SKM-1 (cell line): Measurements from ENCODE around the gene RPS19.

Experiments
- DNase-seq: peaks from one replicate; lab custom pipeline; 2025; ENCODE audit not compliant: unreplicated experiment; lab: John Stamatoyannopoulos, UW

Gene RPS19

DNA sequence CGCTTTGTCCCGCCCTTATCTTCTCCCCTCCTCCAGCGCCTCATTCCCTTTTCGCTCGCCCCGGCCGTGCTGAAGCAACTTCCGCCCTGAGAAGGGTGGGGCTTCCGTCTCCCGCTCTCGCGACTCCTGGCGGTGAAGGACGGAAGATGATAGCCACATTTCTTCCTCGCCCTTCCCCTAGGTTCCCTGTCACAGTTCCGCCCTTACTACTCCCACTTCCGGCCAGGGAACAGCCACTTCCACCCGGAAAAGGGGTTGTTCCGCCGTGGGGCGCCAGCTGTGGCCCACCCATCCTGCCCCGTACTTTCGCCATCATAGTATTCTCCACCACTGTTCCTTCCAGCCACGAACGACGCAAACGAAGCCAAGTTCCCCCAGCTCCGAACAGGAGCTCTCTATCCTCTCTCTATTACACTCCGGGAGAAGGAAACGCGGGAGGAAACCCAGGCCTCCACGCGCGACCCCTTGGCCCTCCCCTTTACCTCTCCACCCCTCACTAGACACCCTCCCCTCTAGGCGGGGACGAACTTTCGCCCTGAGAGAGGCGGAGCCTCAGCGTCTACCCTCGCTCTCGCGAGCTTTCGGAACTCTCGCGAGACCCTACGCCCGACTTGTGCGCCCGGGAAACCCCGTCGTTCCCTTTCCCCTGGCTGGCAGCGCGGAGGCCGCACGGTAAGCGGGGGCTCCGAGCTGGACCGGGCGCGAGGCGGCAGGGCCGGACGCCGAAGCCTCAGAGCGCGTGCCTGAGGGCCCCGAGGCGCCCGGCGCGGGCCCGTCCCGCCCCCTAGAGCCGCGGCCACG is at the start of gene RPS19:
TSS of gene RPS19 (plus strand) at position 638 of the 801 bp plus-strand sequence. CDS start 520 bp downstream, outside the sequence.
- DNase-seq = peak; percentile 79

DNA sequence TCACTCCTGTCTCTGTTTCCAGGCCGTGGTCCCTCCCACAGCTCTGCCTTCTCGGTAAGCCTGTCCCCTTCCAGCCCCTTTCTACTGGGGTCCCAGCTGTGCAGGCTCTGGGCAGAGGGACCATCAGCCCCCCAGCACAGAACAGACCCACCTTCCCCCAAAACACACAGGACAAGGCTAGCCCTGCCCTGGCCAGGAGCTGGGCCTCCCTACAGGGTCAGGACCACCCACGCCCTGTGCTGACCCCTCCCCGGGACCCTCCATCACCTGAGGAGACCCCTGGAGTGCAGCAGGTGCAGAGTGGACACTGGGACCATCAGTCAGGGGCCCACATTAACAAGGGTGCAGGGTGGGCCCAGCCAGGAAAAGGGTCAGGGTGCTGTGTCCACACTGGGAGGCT is 49.8 kb upstream of the RPS19 start:
- DNase-seq = no peak

DNA sequence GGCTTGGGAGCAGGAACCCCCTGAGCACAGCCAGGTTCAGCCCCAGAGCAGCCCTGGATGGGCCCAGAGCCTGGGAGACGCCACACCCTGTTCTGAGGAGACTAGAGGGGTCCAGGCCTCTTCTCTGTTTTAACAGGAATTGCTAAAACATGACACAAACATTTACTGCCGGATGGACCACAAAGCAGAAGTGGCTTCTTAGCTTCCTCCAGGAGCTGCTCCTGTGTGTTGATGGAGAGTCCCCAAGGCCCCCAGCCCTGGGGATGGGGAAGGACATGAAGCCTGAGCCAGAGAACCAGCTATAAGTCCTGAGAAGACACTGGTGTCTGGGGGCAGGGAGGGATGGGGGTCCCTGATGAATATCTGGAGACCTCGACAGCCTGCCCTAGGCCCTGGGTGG is 49.0 kb upstream of the RPS19 start:
- peak; percentile 31 for DNase-seq

DNA sequence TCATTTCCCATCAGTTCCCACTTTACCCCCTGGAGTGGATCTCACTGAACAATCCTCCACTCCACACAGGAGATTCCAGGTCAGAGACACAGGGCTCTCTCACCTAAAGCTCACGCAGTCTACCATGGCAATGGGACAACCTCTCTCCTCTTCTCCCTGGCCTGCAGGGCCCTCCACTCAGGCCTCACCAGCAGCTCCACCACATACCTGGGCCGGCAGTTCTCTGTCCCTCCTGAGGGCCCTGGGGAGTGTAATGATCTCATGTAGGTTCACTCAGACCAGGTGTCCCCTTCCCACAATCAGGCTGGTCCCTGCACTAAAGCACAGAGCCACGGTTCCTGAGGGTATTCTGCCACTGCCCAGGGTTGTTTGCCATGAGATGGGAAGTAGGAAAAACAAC is 48.1 kb upstream of the RPS19 start:
- DNase-seq = no peak

DNA sequence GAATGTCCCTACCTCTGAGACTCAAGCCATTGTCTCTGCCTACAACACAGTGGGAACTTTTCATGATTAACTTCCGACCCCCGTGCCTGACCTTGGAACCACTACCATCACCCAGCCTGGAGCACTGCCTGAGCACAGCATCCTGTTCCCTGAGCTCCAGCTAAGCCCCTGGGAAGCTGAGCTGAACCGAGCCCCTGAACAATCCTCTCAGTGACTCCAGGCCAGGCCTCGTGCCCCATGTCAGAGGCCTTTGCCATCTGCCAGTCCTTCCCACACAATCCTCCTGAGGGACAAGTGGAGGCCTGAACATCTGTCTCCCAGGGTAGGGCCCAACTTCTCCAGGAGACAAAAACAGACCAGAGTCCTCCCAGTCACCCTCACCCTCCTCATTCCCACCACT is 46.1 kb upstream of the RPS19 start:
- DNase-seq = no peak

DNA sequence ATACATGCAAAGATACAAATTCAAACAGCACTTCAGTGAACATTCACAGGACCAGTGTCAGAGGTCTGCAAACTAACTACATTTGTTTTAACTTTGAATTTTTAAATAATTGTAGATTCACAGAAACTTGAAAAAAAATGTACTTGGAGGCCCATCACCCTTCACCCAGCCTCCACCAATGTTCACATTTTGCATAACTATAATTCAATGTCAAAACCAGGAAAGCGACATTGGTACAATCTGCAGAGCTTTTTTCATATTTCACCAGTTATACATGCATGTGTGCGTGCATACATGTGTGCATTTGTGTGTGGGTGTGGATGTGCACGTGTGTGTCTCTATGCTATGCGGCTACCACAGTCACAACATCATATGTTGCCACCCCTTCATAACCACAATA is 44.8 kb upstream of the RPS19 start:
- DNase-seq = no peak

DNA sequence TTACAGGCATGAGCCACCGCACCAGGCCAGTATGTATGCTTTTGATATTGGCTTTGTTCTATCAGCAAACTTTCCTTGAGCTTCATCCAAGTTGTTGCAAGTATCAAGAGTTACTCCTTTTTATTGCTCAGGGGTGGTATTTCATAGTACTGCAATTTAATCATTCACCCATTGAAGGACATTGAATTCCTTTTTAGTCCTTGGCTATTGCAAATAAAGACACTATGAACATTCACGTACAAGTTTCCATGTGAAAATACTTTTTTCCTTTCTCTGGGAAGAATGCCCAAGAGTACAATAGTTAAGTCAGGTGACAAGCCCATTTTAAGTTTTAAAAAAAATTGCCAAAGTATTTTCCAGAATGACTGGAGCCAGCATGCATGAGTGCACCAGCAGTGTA is 43.3 kb upstream of the RPS19 start:
- no peak for DNase-seq

DNA sequence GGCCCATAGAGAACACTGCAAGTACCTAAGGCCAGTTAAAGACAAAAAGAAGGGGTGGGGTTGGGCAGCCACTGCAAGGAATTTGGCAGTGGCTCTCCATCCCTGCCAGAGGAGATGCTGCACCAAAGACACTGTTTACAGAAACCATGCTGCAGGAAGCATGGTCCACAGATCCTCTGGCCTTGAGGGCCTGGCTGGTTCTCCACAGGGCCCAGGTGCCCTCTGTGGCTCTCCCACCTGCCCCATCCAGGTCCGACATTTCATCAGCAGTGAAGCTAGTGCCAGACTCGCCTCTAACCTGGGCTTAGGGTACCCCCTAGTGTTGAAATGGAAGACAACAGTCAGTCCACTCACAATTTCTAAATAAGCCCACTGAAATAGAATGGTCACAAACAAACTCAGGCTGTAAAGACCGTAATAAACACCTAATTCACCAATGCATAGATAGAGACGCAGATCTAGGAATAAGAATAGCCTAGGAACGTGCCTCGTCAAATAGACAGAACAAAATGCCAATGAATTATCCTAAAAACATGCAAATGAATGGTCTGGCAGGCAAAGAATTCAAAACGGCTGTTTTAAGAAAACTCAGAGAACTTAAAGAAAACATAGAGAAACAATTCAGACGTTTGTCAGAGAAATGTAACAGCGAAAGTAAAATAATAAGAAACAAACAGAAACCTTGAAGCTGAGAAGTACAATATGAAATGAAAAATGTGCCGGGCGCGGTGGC is 38.9 kb upstream of the RPS19 start:
- no peak for DNase-seq

DNA sequence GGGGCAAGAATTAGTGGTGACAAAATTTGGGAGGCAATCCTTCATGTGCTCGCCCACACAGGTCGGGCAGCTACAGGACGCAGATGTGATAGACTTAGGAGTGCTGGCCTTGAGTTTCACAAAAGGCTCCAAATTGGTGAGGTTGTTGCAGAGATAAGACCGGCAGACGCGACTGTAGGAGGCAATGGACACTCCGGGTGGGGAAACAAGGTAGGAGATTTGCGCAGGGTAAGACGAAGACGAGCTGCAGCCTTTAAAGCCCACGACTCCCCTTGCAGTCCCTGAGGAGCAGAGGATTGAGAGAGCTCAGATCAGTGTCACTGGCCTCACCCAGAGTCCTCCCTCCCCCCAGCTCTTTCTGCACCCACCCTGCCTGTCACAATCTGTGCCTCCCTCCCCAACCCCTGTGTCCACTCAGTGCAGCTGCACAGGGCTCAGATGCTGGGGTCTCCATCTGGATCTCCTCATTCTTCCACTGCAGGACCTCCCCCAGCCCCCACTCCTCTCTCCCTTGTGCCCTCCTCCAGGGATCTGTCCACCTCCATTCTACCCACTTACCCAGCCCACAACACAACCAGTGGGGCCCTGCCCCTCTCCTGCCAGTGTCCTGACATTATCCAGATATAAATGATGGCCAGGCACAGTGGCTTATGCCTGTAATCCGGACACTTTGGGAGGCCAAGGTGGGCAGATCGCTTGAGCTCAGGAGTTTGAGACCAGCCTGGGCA is 21.9 kb upstream of the RPS19 start:
- DNase-seq = no peak

DNA sequence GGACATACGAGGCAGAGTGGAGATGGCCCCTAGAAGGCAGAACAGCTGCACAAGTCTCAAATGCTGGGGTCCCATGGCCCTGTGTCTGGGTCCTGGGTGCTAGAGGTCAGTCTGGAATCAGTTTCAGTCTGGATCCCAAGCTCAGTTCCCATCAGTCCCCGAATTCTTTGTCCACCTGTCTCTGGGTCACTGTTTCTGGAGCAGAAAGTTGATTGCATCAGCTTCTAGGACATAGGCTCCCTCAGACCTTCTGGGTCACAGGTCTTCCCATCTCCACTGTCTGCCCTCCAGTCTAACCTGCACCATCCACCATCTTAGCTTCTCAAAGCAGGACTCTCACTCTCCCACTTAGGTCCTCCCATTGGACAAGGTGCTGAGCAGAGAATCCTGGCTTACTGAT is 20.8 kb upstream of the RPS19 start:
- DNase-seq = no peak

DNA sequence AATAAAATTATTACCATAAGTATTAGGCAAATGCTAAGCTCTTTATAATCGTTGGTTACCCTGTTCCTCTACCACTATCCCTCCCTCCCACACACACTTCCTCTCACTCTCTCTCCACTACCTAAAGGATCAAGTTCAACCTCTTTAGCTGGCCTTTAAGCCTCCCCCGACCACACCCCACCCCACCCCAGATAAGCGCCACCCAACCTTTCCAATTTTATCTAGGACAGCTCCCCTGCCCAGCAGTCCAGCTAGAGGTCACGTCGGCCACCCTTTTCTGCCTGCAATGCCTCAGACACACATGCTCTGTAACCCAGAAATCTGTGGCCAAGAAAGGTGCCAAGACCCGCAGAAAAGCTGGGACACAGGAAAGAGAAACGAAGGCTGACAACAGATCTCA is 16.7 kb upstream of the RPS19 start:
- no peak for DNase-seq

DNA sequence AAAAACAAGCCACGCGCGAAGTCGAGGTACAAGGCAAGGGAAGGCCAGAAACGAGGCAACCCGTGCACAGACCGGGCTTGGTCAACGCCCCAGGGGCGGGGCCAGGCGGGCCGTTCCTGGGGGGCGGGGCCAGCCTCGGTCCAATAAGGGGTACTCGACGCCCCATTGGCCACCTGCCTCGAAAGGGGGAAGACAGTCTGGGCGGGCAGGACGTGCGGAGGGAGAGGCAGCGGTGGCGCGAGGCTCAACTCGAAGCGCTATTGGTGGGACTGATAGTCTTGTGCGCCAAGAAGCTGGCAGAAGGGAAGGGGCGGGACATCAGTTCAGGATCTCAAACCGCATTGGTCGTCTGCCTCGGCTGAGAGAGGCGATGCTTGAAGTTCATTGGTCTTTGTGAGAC is 15.5 kb upstream of the RPS19 start, which contains the start of gene LYPD4:
TSS of gene LYPD4 (minus strand) at position 83 of the 400 bp plus-strand sequence. CDS start 5,398 bp downstream, outside the sequence.
- no peak for DNase-seq

DNA sequence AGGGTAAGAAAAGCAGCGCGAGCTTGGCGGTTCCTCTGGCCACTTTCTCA is 15.2 kb upstream of the RPS19 start, which contains the start of gene DMRTC2:
TSS of gene DMRTC2 (plus strand) at position 42 of the 50 bp plus-strand sequence. CDS start 2,387 bp downstream, outside the sequence.
- DNase-seq = no peak

DNA sequence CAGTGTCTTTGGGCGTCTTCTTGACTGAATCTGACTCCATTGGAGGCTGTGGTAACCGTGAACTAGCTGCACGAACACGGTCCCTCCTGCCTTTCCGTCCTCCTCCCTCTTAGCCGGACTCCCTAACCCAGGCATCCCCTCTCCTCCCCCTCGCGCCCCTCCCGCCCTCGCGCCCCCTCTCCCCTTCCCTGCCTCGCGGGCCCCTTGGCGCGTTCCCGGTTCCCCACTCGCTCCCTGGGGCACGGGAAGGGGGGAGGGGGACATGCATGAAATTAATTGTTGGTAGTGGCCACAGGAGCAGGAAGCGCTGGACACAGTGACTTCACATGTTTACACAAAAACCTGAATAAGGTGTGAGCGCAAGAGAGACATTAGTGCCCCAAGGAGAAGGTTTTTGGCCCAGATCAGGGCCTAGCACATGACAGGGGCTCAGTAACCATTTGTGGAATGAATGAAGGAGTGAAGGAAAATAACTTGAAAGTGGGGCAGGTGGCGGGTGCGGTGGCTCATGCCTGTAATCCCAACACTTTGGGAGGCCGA is 14.9 kb upstream of the RPS19 start:
- no peak for DNase-seq

DNA sequence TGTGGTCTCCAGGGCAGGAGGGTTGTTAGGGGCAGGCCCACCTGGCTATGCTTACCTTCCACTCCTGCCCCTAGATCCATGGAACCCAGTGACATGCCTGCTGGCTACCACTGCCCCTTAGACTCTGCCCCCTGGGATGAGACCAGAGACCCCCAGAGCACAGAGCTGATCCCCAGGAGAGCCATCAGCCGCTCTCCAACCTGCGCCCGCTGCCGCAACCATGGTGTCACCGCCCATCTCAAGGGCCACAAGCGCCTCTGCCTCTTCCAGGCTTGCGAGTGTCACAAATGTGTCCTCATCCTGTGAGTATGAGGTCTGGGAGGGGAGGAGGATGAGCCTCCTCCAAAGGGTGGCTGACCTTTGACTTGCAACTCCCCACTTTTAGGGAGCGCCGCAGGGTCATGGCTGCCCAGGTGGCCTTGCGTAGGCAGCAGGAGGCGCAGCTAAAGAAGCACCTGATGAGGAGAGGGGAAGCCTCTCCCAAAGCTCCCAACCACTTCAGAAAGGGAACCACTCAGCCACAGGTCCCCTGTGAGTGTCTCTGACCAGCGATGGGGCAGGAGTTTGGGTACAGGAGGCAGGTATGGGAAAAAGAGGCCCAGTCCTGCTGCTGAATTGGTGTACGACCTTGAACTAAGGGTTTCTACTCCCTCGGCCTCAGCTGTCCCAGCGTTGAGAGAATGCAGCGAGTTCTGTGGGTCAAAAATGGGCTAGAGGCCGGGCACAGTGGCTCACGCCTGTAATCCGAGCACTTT is 12.5 kb upstream of the RPS19 start:
- DNase-seq = no peak

DNA sequence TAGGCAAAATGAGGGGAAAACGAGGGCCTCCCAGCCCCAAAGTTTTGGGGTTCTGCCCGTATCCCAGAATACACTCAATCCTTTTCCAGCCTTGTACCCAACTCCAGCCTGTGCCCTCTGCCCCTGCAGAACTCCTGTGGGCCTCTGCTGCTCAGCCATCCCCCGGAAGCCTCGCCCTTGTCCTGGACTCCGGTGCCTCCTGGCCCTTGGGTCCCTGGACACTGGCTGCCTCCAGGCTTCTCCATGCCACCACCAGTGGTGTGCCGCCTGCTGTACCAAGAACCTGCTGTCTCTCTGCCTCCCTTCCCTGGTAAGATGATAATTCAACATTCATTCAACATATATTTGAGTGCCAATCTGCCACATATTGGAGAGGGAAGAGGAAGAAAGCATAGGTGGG is 11.4 kb upstream of the RPS19 start:
- no peak for DNase-seq

DNA sequence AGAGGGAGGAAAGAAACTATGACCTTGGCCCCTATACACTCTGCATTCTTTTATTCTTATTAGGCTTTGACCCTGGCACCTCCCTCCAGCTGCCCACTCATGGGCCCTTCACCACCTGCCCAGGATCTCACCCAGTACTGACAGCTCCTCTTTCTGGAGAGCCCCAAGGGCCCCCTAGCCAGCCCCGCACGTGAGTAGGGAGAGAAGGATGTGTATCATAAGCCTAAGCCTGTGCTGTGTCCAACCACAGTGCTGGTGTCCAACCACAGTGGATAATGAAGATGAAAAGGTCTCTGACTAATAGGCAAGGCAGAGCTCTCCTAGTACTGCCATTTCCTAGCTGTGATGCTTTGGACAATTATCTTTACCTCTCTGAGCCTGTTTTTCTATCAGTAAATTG is 11.0 kb upstream of the RPS19 start:
- no peak for DNase-seq

DNA sequence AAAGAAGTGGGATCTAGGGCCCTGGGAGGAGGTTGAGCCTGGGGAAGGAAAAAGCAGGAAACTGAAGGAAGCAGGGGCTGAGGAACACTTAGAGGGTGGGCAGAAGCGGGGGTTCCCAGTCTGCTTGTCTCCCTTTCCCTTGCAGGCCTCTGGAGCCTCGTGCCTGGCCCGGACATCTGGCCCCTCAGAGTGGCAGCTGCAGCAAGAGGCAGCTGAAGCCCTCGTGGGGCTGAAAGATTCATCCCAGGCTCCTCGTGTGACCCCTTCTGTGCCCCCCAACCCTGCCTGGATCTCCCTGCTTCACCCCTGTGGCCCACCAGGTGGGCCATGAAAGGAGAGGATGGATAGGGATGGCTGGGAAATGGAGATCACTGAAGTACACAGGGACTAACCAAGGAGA is 9.7 kb upstream of the RPS19 start:
- DNase-seq = no peak

DNA sequence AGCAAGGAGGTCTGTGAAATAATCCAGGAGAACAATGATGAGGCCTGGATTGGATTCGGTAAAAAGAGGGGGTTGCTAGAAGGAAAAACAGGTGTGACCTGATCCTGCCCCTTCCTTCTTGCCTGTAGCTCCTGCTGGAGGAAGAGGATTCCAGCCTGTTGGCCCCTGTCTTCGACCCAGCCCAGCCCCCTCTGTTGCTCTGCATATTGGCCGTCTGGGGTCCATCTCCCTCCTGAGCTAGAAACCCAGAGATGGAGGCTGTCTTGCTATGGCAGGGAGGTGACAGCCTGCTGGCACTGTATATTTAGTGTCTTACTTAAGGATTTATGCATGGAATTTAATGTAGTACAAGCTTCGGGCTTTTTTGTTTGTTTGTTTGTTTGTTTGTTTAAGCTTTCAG is 8.6 kb upstream of the RPS19 start:
- no peak for DNase-seq

DNA sequence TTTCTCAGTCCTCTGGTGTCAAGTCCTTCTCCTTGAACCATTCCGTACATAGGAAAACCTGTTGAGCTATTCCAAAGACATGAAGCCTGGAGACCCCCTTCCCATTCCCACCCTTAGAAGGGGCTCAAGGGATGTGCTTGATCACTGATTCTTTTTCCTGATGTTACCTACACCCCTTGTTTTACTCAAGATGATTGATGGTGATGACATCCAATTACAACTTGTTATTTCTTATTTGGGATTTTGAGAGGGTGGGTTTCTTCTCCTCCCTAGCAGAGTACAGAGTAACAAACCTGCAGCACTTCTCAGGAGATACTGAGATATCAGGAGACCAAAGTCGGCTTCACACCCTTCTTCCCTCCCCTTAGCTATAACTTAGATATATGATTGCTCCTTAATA is 6.7 kb upstream of the RPS19 start:
- no peak for DNase-seq

DNA sequence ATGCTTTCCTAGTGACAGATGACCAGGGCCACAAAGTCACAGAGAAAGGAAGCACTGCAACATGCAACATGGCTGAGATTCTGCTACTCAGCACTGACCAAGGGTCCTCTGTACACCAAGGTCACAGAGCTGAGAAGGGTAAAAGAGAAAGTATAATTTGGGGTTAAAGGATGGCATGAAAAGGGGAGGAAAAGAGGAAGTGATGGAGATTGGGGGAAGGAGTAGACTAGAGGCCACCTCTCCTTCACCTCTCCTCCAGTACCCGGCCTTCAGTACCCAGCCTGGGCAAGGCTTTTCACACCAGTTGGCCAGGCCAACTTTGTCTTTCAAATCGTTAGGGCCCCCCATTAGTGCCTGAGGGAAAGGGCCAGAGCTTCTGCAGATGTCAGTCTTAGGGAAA is 6.3 kb upstream of the RPS19 start:
- no peak for DNase-seq
